GM18951 (cell line): ENCODE results near the gene KBTBD12.

Experiments
- POLR2A ChIP-seq: IDR thresholded peaks from 4 replicates; pipeline ENCODE4 v1.6.1; 2011; ENCODE audit warnings: mild to moderate bottlenecking; ENCODE audit not compliant: insufficient read length, insufficient read depth; ENCODE audit errors: extremely low read depth
- in situ Hi-C: fragments of 300-500 bp; cut with MboI; formaldehyde crosslinking; loops from one replicate; pipeline ENCODE4 v1.12.0; 2022; ENCODE audit warnings: low sequenced_read_pairs, mixed read lengths, inconsistent platforms; ENCODE audit not compliant: unreplicated experiment

The KBTBD12 gene

GRCh38 chr3:127967316-127967715 is 52.3 kb downstream of the KBTBD12 start:
- no peak for TF ChIP-seq POLR2A
- in situ Hi-C loops: loop anchor here (10.0 kb wide), 1 partner anchor 313 kb away; no protein-coding TSS in a partner anchor

- TF ChIP-seq POLR2A: no peak
- in situ Hi-C loops: no loop called here
These were observed 56.0 kb downstream of the KBTBD12 start for GRCh38 chr3:127970966-127971592.

GRCh38 chr3:127974226-127974625 is 59.2 kb downstream of the KBTBD12 start:
- in situ Hi-C loops: no loop called here
- no peak for TF ChIP-seq POLR2A

- no peak for TF ChIP-seq POLR2A
- in situ Hi-C loops: no loop called here
These were observed 60.4 kb downstream of the KBTBD12 start for GRCh38 chr3:127975153-127976029.

- in situ Hi-C loops: no loop called here
- TF ChIP-seq POLR2A: no peak
These were observed 63.6 kb downstream of the KBTBD12 start for GRCh38 chr3:127978636-127979035.

- no peak for TF ChIP-seq POLR2A
- in situ Hi-C loops: no loop called here
These were observed 64.4 kb downstream of the KBTBD12 start for GRCh38 chr3:127979473-127979872.

- in situ Hi-C loops: no loop called here
- no peak for TF ChIP-seq POLR2A
These were observed 66.1 kb downstream of the KBTBD12 start for GRCh38 chr3:127981097-127981496.

GRCh38 chr3:127982155-127982554 is 67.1 kb downstream of the KBTBD12 start:
- in situ Hi-C loops: no loop called here
- no peak for TF ChIP-seq POLR2A

- in situ Hi-C loops: no loop called here
- no peak for TF ChIP-seq POLR2A
These were observed 69.4 kb downstream of the KBTBD12 start for GRCh38 chr3:127984241-127984975.

GRCh38 chr3:127985216-127985615 is 70.2 kb downstream of the KBTBD12 start:
- in situ Hi-C loops: no loop called here

GRCh38 chr3:127985655-127986225 is 70.7 kb downstream of the KBTBD12 start:
- in situ Hi-C loops: no loop called here
- no peak for TF ChIP-seq POLR2A

More at GRCh38 chr3:127985216-127985615, 70.2 kb downstream of the KBTBD12 start:
- no peak for TF ChIP-seq POLR2A

- TF ChIP-seq POLR2A: no peak
- in situ Hi-C loops: no loop called here
These were observed 71.8 kb downstream of the KBTBD12 start for GRCh38 chr3:127986803-127987202.
